Measurements from ENCODE around the gene VSTM5. TPM values are rescaled to one million over a fixed set of nuclear protein-coding genes. Genes with fewer than 3 reads are reported as not detected.

Gene VSTM5
- total RNA-seq, 4 donors from 2014 or later, result 0.49 to 2.5 TPM; not detected in 2

- H3K4me3 ChIP-seq, result no peak overlapping the region
- H3K4me1 ChIP-seq, result no peaks in the 10 kb centered on the region
- no peaks in the 10 kb centered on the region for H3K36me3 ChIP-seq
- TF ChIP-seq CTCF (IDR thresholded peaks at IDR 0.05) (no peak), POLR2A (IDR thresholded peaks at IDR 0.05) (no peak)
- no peak overlapping the region for H3K27ac ChIP-seq
- no peak for DNase-seq
- intact Hi-C loops (cut with DNase I; ENCODE audit: low total_unique reads), result no loop called here
- H3K27me3 ChIP-seq, result no peaks in the 10 kb centered on the region
- no peaks in the 10 kb centered on the region for H3K9me3 ChIP-seq
Measured at GRCh38 chr11:93841446-93841845, 9.0 kb downstream of the VSTM5 start.

DNA sequence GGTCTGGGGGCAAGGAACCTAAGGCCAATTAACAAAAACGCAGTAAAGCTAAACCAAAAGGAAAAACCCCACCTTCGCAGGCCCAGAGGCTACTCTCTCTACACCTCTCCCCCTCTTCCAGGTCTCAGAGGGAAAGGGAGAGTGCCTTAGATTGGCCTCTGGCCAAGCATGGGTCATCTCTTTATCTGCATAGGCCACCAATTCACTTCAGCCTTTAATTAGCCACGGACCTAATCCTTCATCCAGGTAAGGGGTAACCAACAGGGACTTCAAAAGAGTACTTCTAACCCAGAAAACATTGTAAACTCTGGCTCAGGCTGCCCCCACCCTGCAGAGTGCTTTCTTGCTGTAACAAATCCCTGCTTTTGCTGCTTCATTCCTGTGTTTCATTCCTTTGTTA lies 9.4 kb downstream of the VSTM5 start:
- H3K27me3 ChIP-seq, result no peaks in the 10 kb centered on the region
- intact Hi-C loops (cut with DNase I; ENCODE audit: low total_unique reads), result no loop called here
- H3K4me3 ChIP-seq, result no peak overlapping the region
- no peak overlapping the region for H3K27ac ChIP-seq
- H3K9me3 ChIP-seq, result no peaks in the 10 kb centered on the region
- DNase-seq, result no peak
- H3K4me1 ChIP-seq, result no peaks in the 10 kb centered on the region
- TF ChIP-seq POLR2A (IDR thresholded peaks at IDR 0.05), result no peak
- TF ChIP-seq CTCF (IDR thresholded peaks at IDR 0.05), result no peak
- no peaks in the 10 kb centered on the region for H3K36me3 ChIP-seq

DNA sequence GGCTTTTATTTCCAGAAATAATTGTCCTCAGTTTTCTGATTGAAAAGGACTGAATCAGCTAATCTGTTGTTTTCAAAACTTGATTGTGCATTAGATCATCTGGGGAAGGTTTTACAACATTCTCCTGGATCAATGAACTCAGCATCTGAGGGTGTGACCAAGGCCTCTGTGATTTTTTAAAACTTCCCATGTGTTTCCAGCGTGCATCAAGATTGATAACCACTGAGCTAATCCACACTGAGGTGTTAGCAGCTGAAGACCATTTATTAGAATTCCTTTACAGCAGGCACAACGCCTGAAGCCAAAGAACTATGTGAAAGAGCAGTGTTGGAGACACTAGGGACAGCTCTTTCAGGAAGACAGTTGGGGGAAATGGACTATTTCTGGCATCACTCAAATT lies 10.2 kb downstream of the VSTM5 start:
- intact Hi-C loops (cut with DNase I; ENCODE audit: low total_unique reads), result no loop called here
- H3K27ac ChIP-seq, result no peak overlapping the region
- H3K27me3 ChIP-seq, result no peaks in the 10 kb centered on the region
- TF ChIP-seq POLR2A (IDR thresholded peaks at IDR 0.05) (no peak), CTCF (IDR thresholded peaks at IDR 0.05) (no peak)
- H3K4me1 ChIP-seq, result no peaks in the 10 kb centered on the region
- no peaks in the 10 kb centered on the region for H3K9me3 ChIP-seq
- no peaks in the 10 kb centered on the region for H3K36me3 ChIP-seq
- DNase-seq, result no peak
- H3K4me3 ChIP-seq, result no peak overlapping the region

GRCh38 chr11:93838967-93839366 lies 11.5 kb downstream of the VSTM5 start:
- no peak for TF ChIP-seq CTCF (IDR thresholded peaks at IDR 0.05)
- TF ChIP-seq POLR2A (IDR thresholded peaks at IDR 0.05), result no peak
- Histone ChIP-seq H3K36me3 (no peaks in the 10 kb centered on the region), H3K4me1 (no peaks in the 10 kb centered on the region), H3K27me3 (no peaks in the 10 kb centered on the region), H3K27ac (no peak overlapping the region), H3K4me3 (no peak overlapping the region), H3K9me3 (no peaks in the 10 kb centered on the region)
- no peak for DNase-seq
- intact Hi-C loops (cut with DNase I; ENCODE audit: low total_unique reads), result no loop called here

- H3K9me3 ChIP-seq, result no peaks in the 10 kb centered on the region
- H3K36me3 ChIP-seq, result no peaks in the 10 kb centered on the region
- DNase-seq, result no peak
- no peaks in the 10 kb centered on the region for H3K27me3 ChIP-seq
- H3K4me1 ChIP-seq, result no peaks in the 10 kb centered on the region
- H3K27ac ChIP-seq, result no peak overlapping the region
- no peak overlapping the region for H3K4me3 ChIP-seq
- intact Hi-C loops (cut with DNase I; ENCODE audit: low total_unique reads), result no loop called here
- no peak for TF ChIP-seq POLR2A (IDR thresholded peaks at IDR 0.05)
- TF ChIP-seq CTCF (IDR thresholded peaks at IDR 0.05), result no peak
Measured at GRCh38 chr11:93832780-93833179, 17.6 kb downstream of the VSTM5 start.

All from uterus (tissue), 4 donors.